RWPE1 (cell line): Measurements from ENCODE around the gene DENND5B.

Experiments
- CTCF ChIA-PET: fragments of 350-600 bp; sonication (Branson Sonifier 250); formaldehyde crosslinking; extraction: SDS; loops from one replicate; lab custom pipeline; 2021; lab: Yijun Ruan, JAX
- POLR2A ChIA-PET: fragments of 400-600 bp; formaldehyde crosslinking; extraction: SDS; loops from one replicate; lab custom pipeline; 2020; ENCODE audit warnings: antibody characterized with exemption; ENCODE audit not compliant: low non-redundant PET; lab: Yijun Ruan, JAX
- DNase-seq: peaks from one replicate; pipeline ENCODE4 v3.0.0; 2012; ENCODE audit warnings: low spot score
- H3K27ac ChIP-seq: fragments of 450-650 bp; 2 replicates; pipeline ENCODE4 v1.5.1; 2017
- CTCF ChIP-seq: fragments of 450-650 bp; conservative IDR thresholded peaks from 2 replicates; pipeline ENCODE4 v1.5.1; 2017; ENCODE audit warnings: low read depth, mild to moderate bottlenecking

DENND5B gene

GRCh38 chr12:31568498-31568897 is 22.4 kb downstream of the DENND5B start:
- no peak overlapping the region for H3K27ac ChIP-seq
- DNase-seq, result no peak
- TF ChIP-seq CTCF, result no peak
- POLR2A ChIA-PET, result no interaction called here
- CTCF ChIA-PET, result interaction anchor here (0.7 to 0.9 kb wide), 2 partner anchors 13 to 30 kb away, joined by 3 to 5 read pairs; no protein-coding TSS in a partner anchor

- no peak for DNase-seq
- ChIA-PET POLR2A (no interaction called here), CTCF (interaction anchor here (0.8 kb wide), 1 partner anchor 164 kb away, joined by 4 read pairs; no protein-coding TSS in a partner anchor)
- H3K27ac ChIP-seq, result no peak overlapping the region
- TF ChIP-seq CTCF, result no peak
Observed at GRCh38 chr12:31567029-31567428, 23.9 kb downstream of the DENND5B start.

- H3K27ac ChIP-seq, result no peak overlapping the region
- no peak for DNase-seq
- no peak for TF ChIP-seq CTCF
- POLR2A ChIA-PET, result no interaction called here
- CTCF ChIA-PET, result interaction anchor here (0.8 kb wide), 1 partner anchor 164 kb away, joined by 4 read pairs; no protein-coding TSS in a partner anchor
Observed at GRCh38 chr12:31566547-31566946, 24.4 kb downstream of the DENND5B start.

GRCh38 chr12:31562594-31563328 is 28.2 kb downstream of the DENND5B start:
- H3K27ac ChIP-seq, result no peak overlapping the region
- TF ChIP-seq CTCF, result no peak
- ChIA-PET POLR2A (no interaction called here), CTCF (interaction anchor here (0.6 kb wide), 2 partner anchors 38 to 550 kb away, joined by 3 read pairs; no protein-coding TSS in a partner anchor)
- DNase-seq, result no peak

- ChIA-PET CTCF (no interaction called here), POLR2A (no interaction called here)
- H3K27ac ChIP-seq, result no peak overlapping the region
- no peak for DNase-seq
- TF ChIP-seq CTCF, result no peak
Observed at GRCh38 chr12:31560516-31560915, 30.4 kb downstream of the DENND5B start.

GRCh38 chr12:31558521-31558920 is 32.4 kb downstream of the DENND5B start:
- CTCF ChIA-PET, result no interaction called here
- POLR2A ChIA-PET, result no interaction called here
- no peak overlapping the region for H3K27ac ChIP-seq
- TF ChIP-seq CTCF, result no peak
- no peak for DNase-seq
